Fibroblast of skin of scalp (primary cell): Measurements from ENCODE around the gene CD164.
"Not testable (repeated sequence)": the region's sequence is repeated elsewhere in the genome, so short reads cannot be mapped to it uniquely, and the experiment has no call there.

Experiments
- DNase-seq: peaks from one replicate; pipeline ENCODE4 v3.0.0-alpha.2; 2013

The CD164 gene

DNA sequence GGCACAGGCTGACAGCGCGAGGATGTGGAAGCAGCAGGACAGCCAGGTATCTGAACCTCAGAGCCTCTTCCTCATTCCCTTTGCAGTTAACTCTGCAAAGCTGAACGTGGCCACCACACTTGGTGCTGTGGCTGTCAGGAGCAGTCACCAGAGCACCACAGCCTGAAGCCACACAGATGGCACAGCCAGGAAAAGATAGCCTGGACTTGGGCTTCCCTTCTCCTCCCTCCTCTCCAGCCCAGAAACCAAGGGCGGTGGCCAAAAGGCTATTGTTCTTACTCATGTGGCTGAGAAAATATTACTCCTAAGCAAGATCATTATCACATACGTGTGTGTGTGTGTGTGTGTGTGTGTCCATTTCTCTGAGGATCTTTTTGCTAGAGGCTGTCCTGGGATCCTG is 39.8 kb downstream of the CD164 start:
- no peak for DNase-seq

DNA sequence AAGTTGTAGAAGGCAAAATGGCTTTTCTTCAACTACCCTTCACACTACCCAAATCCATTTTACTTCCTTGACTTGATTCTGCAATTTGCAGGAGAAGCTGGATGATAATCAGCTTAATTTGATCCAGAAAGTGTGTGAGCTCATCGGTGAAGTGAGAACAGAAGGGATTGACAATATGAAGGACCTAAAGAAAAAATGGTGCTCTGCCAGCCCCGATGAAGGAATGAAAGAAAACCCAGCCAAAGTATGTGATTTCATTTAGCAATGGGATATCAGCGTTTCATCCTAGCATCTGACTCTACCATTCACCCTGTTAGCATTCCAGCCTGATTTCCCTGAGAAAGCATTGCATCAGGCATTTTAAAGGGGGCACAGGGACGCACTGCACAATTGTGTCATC is 41.5 kb downstream of the CD164 start:
- DNase-seq: no peak

DNA sequence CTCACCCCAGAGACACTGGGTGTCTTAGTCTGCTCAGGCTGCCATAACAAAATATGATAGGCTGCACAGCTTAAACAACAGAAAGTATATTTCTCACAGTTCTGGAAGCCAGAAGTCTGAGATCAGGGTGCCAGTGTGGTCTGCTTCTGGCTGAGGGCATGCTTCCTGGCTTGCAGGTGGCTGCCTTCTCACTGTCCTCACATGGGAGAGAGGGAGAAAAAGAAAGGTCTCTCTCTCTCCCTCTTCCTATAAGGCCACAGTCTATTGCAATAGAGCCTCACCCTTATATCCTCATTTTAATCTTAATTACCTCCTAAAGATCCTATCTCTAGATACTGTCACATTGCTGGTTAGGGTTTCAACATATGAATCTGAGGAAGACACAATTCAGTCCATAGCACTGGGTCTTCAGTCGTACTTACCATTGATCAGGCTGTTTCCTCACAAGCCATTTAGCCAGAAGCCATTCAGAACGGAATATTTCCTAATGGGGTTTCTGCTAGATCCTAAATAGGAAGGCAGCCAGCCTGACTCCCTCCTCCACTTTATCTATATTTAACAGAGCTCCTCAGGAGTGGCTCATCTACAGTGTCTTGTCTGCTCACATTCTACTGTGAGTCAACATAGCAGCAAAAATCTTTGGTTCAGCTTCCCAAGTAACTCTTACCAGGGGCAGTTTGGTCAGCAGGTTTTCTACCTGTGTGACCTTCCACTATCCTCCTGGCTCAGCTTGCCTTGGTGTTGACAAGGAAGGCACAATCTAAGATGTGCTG is 42.2 kb downstream of the CD164 start:
- DNase-seq: no peak

DNA sequence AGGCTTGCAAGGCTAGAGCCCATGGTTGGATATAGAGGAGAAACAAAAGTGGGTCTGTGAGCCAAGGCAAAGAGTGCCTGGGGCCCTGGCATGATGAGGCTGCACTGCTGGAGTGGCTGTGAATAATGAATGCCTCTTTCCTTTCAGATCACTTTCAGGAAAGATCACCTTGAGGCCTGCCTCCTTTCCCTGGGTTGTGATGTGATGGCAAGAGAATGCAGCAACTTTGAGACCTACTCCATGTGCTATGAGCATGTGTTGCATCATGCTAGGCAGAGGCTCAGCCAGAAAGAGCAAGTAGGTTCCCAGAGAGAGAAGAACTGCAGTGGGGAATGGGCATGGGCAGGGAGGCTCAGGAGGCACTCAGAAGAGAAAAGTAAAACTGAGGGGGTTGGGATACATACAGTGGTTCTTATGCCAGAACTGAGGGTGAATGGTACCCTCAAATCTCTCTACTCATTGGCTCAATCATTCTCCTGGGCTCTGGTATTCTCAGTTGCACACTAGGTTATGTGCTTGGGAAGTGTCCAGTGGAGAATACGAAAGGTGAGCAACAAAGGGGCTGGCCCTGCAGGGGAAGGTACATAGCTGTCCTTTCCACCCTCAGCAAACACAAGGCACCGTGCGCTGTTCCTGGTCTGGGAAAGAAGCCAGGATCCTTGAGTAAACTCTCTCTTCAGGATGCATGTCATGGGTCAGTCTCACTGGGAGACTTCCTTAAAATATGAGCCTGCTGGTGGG is 45.9 kb downstream of the CD164 start:
- DNase-seq: peak; percentile 49

GRCh38 chr6:109333870-109334269 is 48.4 kb downstream of the CD164 start:
- not testable (repeated sequence) for DNase-seq

DNA sequence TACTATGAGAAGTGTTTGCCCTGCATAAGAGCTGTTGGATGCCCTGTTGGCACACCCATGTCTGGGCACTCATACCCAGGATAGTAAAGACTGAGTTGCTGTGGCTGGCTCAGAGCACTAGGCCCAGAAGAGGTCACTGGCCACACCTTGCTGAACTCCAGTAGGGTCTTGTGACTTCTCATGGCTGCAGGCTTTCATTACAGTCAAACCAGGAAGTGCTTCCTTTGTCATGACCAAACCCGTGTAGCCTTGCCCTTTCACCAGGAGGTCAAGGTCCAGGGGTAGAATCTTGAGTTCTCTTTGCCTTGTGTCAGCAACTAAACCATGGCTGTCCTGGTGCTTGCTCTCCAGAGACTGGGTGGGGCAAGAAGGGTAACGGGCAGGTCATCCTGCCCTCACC is 49.5 kb downstream of the CD164 start:
- DNase-seq: no peak

GRCh38 chr6:109331081-109331480 is 51.2 kb downstream of the CD164 start:
- no peak for DNase-seq

DNA sequence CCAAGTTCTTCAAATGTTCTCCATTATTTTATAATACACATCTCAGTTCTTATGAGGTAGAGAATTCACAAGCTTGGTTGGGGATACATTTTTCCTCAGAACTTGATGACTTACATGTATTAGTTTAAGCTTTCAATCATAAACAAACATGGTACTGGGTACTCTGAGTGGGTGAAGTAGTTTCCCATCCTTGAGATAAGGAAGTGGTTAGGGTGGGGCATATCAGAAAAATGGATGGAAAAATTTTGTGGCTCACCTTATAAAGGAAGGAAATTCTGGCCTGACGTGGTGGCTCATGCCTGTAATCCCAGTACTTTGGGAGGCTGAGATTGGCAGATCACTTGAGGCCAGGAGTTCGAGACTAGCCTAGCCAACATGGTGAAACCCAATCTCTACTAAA is 52.0 kb downstream of the CD164 start:
- DNase-seq: no peak

GRCh38 chr6:109328629-109329028 is 53.6 kb downstream of the CD164 start:
- no peak for DNase-seq

DNA sequence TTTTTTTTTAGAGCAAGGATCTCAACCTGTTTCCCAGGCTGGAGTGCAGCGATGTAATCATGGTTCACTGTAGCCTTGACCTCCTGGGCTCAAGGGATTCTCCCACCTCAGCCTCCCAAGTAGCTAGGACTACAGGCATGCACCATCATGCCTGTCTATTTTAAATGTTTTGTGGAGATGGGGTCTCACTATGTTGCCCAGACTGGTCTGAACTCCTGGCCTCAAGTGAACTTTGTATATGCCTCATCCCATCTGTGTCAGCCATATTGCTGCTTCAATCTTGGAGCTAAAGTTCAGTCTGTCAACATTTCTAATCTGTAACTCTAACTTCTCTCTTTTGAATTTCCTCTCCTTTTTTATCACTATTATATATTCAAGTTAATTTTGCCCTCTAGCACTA is 54.3 kb downstream of the CD164 start:
- DNase-seq: no peak

DNA sequence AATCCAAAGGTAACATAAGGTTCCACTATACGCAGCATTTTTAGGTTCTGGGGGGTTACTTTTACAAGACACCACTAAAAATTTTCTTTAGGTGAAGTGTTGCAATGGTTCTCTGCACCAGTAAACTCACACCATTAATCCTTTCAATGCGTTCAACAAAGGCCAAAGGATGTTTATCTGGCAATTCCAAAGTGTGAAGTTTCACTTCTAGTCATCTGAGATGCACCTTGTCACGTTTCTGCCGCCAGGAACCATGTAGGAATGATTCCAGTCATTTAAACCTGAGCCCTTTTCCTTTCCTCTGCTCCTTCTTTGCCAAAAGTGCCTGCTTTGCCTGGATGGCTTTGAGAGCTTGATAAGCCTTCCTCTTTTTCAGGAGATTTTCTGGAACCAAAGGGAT is 54.8 kb downstream of the CD164 start:
- DNase-seq: no peak

DNA sequence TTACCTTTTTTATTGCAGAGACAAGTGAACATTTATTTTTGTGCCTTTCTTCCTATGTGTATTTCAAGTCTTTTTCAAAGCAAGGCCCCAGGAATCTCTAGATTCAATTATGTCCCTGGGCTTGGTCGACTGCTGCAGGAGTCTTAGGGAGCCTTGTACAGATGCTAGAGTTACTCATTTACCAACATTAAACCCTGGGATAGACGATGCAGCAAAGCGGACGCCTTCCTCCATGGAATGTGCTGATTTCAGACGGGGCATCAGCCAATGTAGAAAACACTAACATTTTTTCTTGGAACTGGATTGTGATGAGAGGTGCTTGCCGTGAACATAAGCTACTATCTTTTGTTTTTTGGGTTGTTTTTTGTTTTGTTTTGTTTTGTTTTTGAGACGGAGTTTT is 55.9 kb downstream of the CD164 start:
- DNase-seq: no peak

DNA sequence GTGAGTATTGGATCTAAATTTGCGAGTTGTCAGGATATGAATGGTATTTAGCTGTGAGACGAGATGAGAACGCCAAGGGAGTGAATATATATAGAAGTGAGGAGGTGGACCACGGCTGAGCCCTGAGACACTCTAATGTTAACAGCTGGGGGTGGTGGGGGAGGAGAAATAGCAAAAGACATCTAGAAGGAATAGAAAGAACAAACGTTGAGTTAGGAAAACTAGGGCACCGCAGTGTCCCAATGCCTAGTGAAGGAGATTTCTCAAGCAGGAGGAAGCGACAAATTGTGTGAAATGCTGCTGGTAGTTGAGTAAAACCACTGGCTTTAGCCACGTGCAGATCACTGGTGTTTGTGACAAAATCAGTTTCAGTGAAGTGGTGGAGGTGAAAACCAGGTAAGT is 56.9 kb downstream of the CD164 start:
- DNase-seq: no peak

DNA sequence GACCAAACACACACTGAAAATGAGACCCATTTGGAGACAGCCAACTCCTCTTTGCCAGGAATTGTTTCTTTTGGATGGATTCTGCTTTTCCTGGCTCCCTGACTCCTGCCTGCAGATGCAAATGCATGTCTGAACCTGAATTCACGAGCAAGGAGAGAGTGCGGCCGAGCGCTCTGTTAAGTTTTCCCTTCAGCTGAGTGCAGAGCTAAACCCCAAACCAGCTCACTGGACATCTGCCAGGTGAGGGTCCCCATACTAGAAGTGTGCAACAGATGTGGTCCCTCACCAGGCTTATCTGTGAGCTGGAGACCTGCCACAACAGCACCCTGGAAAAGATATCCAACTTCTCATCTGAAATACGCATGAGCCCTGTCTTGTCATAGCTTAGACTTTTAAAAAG is 59.0 kb downstream of the CD164 start:
- DNase-seq: no peak

DNA sequence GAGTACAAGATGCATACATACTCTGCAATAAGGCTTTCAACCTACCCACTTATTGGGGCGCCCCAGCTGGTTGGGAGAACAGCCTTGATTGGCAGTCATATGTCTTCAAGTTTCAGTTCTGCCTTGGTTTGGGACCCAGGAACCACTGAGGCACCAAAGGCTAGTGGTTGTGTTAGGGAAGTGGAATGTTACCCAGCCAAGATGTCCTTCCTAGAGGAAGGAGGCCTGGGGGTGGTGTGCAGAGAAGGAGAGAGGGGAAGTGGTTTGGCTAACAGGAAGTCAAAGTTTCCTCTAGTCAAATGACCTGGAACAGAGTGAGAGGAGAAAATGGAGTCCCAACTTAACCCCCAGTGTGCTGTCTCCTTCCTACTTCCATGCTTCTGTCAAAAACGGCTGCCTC is 59.4 kb downstream of the CD164 start:
- DNase-seq: no peak

GRCh38 chr6:109321752-109322151 is 60.5 kb downstream of the CD164 start:
- no peak for DNase-seq

DNA sequence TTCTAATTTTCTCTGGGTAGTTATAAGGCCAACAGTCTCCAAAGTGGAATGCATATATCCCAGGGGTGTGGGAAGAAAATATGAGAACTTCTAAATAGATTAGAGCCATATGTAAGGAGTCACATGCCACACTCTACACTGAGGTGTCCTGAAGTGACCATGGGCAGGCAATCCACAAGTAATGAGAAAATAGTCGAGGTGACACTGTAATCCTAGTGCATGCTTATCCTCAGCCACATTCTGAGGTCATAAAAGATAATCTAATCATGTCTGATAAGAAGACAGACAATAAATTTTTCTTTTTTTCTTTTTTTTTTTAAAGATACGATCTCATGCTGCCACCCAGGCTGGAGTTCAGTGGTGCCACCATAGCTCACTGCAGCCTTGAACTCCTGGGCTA is 62.2 kb downstream of the CD164 start:
- DNase-seq: no peak

GRCh38 chr6:109318328-109318876 is 63.9 kb downstream of the CD164 start:
- DNase-seq: no peak

DNA sequence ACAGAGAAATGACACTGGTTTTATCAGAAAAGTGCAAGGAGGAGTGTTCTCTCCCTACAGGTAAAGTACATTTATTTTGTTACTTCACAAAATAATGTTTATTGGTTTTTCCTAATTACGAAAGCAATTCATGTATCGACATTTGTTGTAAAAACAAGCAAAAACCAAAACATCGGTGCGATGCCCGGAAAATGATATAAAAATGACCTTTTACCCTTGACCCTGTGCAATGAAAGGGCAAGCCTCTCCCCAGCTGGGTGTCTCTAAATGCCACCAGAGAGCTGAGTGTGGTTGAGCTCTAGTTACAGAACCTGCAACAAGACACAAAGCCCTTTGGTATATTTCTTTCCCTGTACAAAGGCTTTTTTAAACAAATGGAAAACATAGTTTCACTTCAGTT is 65.4 kb downstream of the CD164 start:
- no peak for DNase-seq
